Breast epithelium (tissue), 4 donors: Measurements from ENCODE around the gene HOXB5. TPM values are rescaled to one million over a fixed set of nuclear protein-coding genes. Genes with fewer than 3 reads are reported as not detected.

Experiments used
- DNase-seq, 2 donors: peaks; one replicate each; pipeline ENCODE4 v3.0.0-alpha.2; 2019; ENCODE audit warnings: low spot score in 2 of 2
- H3K27ac ChIP-seq, 2 donors: fragments of 200-600 bp; sonication (generic) in 1 of 2; one replicate each; pipeline ENCODE4 v1.5.1; 2016 to 2019; ENCODE audit warnings: mild to moderate bottlenecking in 1 of 2
- H3K27me3 ChIP-seq, 2 donors: fragments of 200-600 bp; sonication (generic) in 1 of 2; one replicate each; pipeline versions ENCODE4 v1.5.1 to v1.6.0; 2017 to 2019; ENCODE audit warnings: control low read depth in 1 of 2, mild to moderate bottlenecking in 1 of 2
- H3K36me3 ChIP-seq: fragments of 200-600 bp; one replicate; pipeline ENCODE4 v1.5.1; 2019
- H3K4me1 ChIP-seq, 2 donors: fragments of 200-600 bp; sonication (generic); one replicate each; pipeline ENCODE4 v1.5.1; 2016 to 2019; ENCODE audit warnings: control low read depth in 1 of 2
- H3K4me3 ChIP-seq, 3 donors: fragments of 200-600 bp; sonication (generic); 1 replicate in 2 of 3; 2 replicates in 1 of 3; pipeline ENCODE4 v1.5.1; 2016 to 2019; ENCODE audit warnings: mild to moderate bottlenecking in 3 of 3, moderate library complexity in 2 of 3
- H3K9me3 ChIP-seq, 2 donors: fragments of 200-600 bp; sonication (generic) in 1 of 2; one replicate each; pipeline ENCODE4 v1.5.1; 2016 to 2019; ENCODE audit warnings: control low read depth in 1 of 2
- CTCF ChIP-seq, 3 donors: fragments of 450-650 bp; IDR thresholded peaks; one replicate each; pipeline ENCODE4 v1.5.1; 2016 to 2017; ENCODE audit warnings: antibody characterized with exemption in 3 of 3, mild to moderate bottlenecking in 3 of 3, moderate library complexity in 3 of 3
- POLR2A ChIP-seq: fragments of 450-650 bp; IDR thresholded peaks from one replicate; pipeline ENCODE4 v1.6.1; 2016; ENCODE audit warnings: antibody characterized with exemption, mild to moderate bottlenecking, moderate library complexity
- POLR2AphosphoS5 ChIP-seq, 3 donors: sonication (generic); formaldehyde crosslinking; IDR thresholded peaks; one replicate each; pipeline ENCODE4 v1.6.1; 2017; ENCODE audit warnings: antibody characterized with exemption in 3 of 3
- intact Hi-C: fragments of 100-400 bp; cut with DNase I; formaldehyde crosslinking; loops from one replicate; pipeline ENCODE4 v1.15.1; 2023; ENCODE audit warnings: low total_unique reads
- total RNA-seq, 3 donors: library from RNA; depleted of rRNA; stranded (reverse); fragments of >200 nt; gene quantifications; one replicate each; pipeline ENCODE4 v1.1.0, GENCODE V29; 2016

HOXB5 gene
- total RNA-seq, 3 donors from 2014 or later: 0.44 to 2.0 (median 1.4) TPM

- H3K4me3 ChIP-seq: peak overlapping the region; percentile 41 to 68 (median 43)
- peaks cover 0 to 78% of the 10 kb centered on the region in 2 donors for H3K27me3 ChIP-seq
- H3K4me1 ChIP-seq: no peaks in the 10 kb centered on the region
- no peak overlapping the region for H3K27ac ChIP-seq
- intact Hi-C loops: loop anchor here (1.0 to 5.0 kb wide), 2 partner anchors 16 to 100 kb away; no protein-coding TSS in a partner anchor
- no peaks in the 10 kb centered on the region for H3K9me3 ChIP-seq
- DNase-seq: no peak
- H3K36me3 ChIP-seq: no peaks in the 10 kb centered on the region
- TF ChIP-seq POLR2A (no peak), CTCF (IDR thresholded peaks at IDR 0.05) (no peak)
Measured at GRCh38 chr17:48592057-48592514, 1.5 kb downstream of the HOXB5 start.

DNA sequence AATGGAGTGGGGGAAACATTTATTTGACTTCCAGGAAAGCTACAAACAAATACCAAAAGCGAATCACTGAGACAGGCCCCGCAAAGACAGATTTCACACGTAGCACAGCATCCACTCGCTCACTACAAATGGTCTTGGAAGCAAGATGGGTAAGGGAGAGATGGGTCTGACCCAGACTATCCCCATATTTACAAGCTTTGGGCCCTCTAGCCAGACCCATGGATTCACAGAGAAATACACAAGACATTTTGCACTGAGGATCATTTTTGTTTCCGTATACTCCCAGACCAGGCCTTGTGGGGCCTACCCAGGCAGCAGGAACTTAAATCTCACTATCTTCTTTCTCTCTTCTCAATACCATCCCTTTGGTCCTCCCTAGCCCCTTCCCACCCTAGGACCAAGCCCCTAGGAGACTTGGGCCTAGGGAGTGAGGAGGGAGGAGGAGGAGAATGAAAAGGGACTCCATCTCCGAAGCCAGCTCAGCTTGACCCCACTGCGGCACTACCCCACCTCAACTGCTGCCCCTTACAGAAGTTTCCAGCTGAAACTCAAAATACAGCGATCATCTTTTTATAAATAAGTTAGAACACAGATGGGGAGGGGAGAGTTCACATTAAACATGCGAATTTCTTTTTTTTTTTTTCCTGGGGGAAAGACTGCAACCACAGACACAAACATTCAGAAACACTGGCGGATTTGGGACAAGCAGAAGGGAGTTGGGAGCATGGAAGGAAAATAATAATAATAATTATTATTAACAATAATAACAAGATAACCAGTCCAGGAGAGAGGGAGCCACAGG, 2.1 kb downstream of the HOXB5 start:
- peak overlapping the region in 1 of 3 donors; percentile 43 for H3K4me3 ChIP-seq
- no peak overlapping the region for H3K27ac ChIP-seq
- H3K4me1 ChIP-seq: no peaks in the 10 kb centered on the region
- DNase-seq: no peak
- no peaks in the 10 kb centered on the region for H3K9me3 ChIP-seq
- no peaks in the 10 kb centered on the region for H3K36me3 ChIP-seq
- no peak for TF ChIP-seq POLR2A
- no peak for TF ChIP-seq POLR2AphosphoS5 (IDR thresholded peaks at IDR 0.05)
- no peak for TF ChIP-seq CTCF (IDR thresholded peaks at IDR 0.05)
- intact Hi-C loops: loop anchor here (1.0 to 5.0 kb wide), 2 partner anchors 17 to 99 kb away; no protein-coding TSS in a partner anchor
- H3K27me3 ChIP-seq: peaks cover 0 to 78% of the 10 kb centered on the region in 2 donors

- H3K27ac ChIP-seq: no peak overlapping the region
- H3K4me3 ChIP-seq: no peak overlapping the region
- no peaks in the 10 kb centered on the region for H3K4me1 ChIP-seq
- peaks cover 0 to 78% of the 10 kb centered on the region in 2 donors for H3K27me3 ChIP-seq
- no peaks in the 10 kb centered on the region for H3K36me3 ChIP-seq
- H3K9me3 ChIP-seq: no peaks in the 10 kb centered on the region
- TF ChIP-seq POLR2AphosphoS5 (IDR thresholded peaks at IDR 0.05) (no peak), POLR2A (no peak), CTCF (IDR thresholded peaks at IDR 0.05) (no peak)
- no peak for DNase-seq
- intact Hi-C loops: loop anchor here (5.0 kb wide), 1 partner anchor 98 kb away; no protein-coding TSS in a partner anchor
Measured at GRCh38 chr17:48590607-48591161, 2.9 kb downstream of the HOXB5 start.

DNA sequence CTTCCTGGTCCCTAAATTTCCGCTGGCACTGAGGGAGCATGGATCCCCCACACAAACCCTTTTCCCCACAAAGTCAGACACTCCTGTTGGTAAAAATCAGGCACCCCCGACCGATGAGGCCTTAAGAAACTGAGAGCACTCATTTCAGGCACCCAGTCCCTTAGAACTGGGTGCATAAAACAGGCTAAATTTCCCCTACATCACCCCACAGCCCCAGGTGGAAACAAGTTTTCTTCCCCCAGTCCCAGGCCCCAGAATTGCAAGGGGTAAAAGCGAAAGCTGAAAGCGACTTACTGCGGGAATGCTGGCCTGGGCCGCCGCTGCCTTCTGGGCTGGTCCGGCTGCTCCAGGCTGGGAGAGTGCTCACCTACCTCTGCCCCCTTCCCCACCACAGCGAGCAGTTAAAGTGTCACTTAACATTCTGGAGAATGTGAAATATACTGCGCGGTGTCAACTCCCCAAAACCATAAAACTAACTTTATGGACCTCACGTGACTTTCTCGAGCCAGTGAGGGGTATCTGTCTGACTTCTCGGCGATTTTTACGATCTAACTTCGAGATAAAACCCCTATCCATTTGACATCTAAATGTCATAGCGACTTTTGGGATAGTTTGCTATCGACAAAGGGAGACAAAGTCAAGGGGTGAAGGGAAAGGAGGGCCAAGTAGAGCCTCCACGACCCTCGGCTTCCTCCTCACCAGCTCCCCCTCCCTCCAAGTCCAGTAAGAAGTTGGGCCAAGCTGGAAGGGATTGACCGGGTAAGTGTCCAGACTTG, 3.6 kb downstream of the HOXB5 start, which contains the start of gene HOXB3:
Gene HOXB3, minus strand, starts transcription at position 411 of the 776 bp plus-strand sequence. CDS start 37,767 bp downstream, outside the sequence.
- intact Hi-C loops: loop anchor here (5.0 kb wide), 1 partner anchor 98 kb away; no protein-coding TSS in a partner anchor
- no peaks in the 10 kb centered on the region for H3K9me3 ChIP-seq
- TF ChIP-seq POLR2AphosphoS5 (IDR thresholded peaks at IDR 0.05) (no peak), POLR2A (no peak), CTCF (IDR thresholded peaks at IDR 0.05) (no peak)
- H3K27me3 ChIP-seq: peaks cover 0 to 74% of the 10 kb centered on the region in 2 donors
- no peaks in the 10 kb centered on the region for H3K36me3 ChIP-seq
- H3K4me3 ChIP-seq: peak within 1 kb of the TSS in 1 of 3 donors; percentile 7
- no peak for DNase-seq
- H3K4me1 ChIP-seq: no peaks in the 10 kb centered on the region
- H3K27ac ChIP-seq: no peak within 1 kb of the TSS
